Activated B cell treated with CpG ODN at 0.5 μM for 24 hours (primary cell): ENCODE data around the gene NHSL1. TPM values are rescaled to one million over a fixed set of nuclear protein-coding genes. Genes with fewer than 3 reads are reported as not detected.
A peak's percentile ranks its signal among the peaks of the same experiment; 100 is the strongest.

Source experiments
- ATAC-seq: fragments of 200-7000 bp; cut with Tn5 transposase; one replicate; pipeline ENCODE4 v1.10.0; 2021; ENCODE audit warnings: low read depth, mild to moderate bottlenecking, moderate library complexity
- CTCF ChIA-PET: fragments of 350-600 bp; sonication (Branson Sonifier 250); formaldehyde crosslinking; loops from one replicate; lab custom pipeline; 2021; ENCODE audit warnings: antibody characterized with exemption; lab: Charles Lee
- POLR2A ChIA-PET: fragments of 350-600 bp; sonication (Branson Sonifier 250); formaldehyde crosslinking; loops from one replicate; lab custom pipeline; 2021; ENCODE audit warnings: antibody characterized with exemption; lab: Charles Lee
- DNase-seq: peaks from one replicate; pipeline ENCODE4 v3.0.0; 2022
- H3K27ac Mint-ChIP-seq: one replicate; pipeline ENCODE4 v1.8.0; 2020; ENCODE audit warnings: mixed read lengths
- H3K27me3 Mint-ChIP-seq: one replicate; pipeline ENCODE4 v1.8.0; 2021; ENCODE audit warnings: mixed read lengths
- H3K36me3 Mint-ChIP-seq: one replicate; pipeline ENCODE4 v1.8.0; 2021; ENCODE audit warnings: low read depth, mixed read lengths
- H3K4me1 Mint-ChIP-seq: one replicate; pipeline ENCODE4 v1.8.0; 2021; ENCODE audit warnings: mixed read lengths
- H3K4me3 Mint-ChIP-seq: one replicate; pipeline ENCODE4 v1.8.0; 2020; ENCODE audit warnings: mild to moderate bottlenecking, mixed read lengths
- H3K9me3 Mint-ChIP-seq: one replicate; pipeline ENCODE4 v1.8.0; 2020; ENCODE audit warnings: mixed read lengths
- CTCF ChIP-seq: fragments of 200-600 bp; IDR thresholded peaks from one replicate; pipeline ENCODE4 v1.8.0; 2022; ENCODE audit warnings: antibody characterized with exemption, mild to moderate bottlenecking
- intact Hi-C: fragments of 100-400 bp; cut with micrococcal nuclease; formaldehyde crosslinking; loops from one replicate; pipeline ENCODE4 v1.15.1; 2024
- total RNA-seq: library from RNA; stranded (reverse); gene quantifications from 2 replicates; pipeline ENCODE4 v1.2.3, GENCODE V29; 2022

Gene NHSL1
- total RNA-seq, 1 donor from 2014 or later: 1.4 TPM

GRCh38 chr6:138404666-138405337, 94.5 kb downstream of the NHSL1 start:
- no peaks in the 10 kb centered on the region for H3K9me3 Mint-ChIP-seq
- H3K4me1 Mint-ChIP-seq: peaks cover 20% of the 10 kb centered on the region
- ATAC-seq (peak; percentile 11), DNase-seq (peak; percentile 33)
- H3K36me3 Mint-ChIP-seq: peaks cover 36% of the 10 kb centered on the region
- ChIA-PET POLR2A (interaction anchor here (0.6 to 3.1 kb wide), 6 partner anchors 10 to 970 kb away, joined by 3 to 17 read pairs (median 6); partner anchors contain the start of genes CCDC28A and CITED2), CTCF (interaction anchor here (0.6 to 3.0 kb wide), 6 partner anchors 11 to 290 kb away, joined by 3 to 17 read pairs (median 4); no protein-coding TSS in a partner anchor)
- H3K27ac Mint-ChIP-seq: peak overlapping the region; percentile 89
- TF ChIP-seq CTCF: no peak
- H3K4me3 Mint-ChIP-seq: peak overlapping the region; percentile 90
- intact Hi-C loops: loop anchor here (1.0 to 10.0 kb wide), 13 partner anchors 11 to 1580 kb away; partner anchors contain the start of genes CCDC28A, CITED2, PEX7 and REPS1
- H3K27me3 Mint-ChIP-seq: no peaks in the 10 kb centered on the region

DNA sequence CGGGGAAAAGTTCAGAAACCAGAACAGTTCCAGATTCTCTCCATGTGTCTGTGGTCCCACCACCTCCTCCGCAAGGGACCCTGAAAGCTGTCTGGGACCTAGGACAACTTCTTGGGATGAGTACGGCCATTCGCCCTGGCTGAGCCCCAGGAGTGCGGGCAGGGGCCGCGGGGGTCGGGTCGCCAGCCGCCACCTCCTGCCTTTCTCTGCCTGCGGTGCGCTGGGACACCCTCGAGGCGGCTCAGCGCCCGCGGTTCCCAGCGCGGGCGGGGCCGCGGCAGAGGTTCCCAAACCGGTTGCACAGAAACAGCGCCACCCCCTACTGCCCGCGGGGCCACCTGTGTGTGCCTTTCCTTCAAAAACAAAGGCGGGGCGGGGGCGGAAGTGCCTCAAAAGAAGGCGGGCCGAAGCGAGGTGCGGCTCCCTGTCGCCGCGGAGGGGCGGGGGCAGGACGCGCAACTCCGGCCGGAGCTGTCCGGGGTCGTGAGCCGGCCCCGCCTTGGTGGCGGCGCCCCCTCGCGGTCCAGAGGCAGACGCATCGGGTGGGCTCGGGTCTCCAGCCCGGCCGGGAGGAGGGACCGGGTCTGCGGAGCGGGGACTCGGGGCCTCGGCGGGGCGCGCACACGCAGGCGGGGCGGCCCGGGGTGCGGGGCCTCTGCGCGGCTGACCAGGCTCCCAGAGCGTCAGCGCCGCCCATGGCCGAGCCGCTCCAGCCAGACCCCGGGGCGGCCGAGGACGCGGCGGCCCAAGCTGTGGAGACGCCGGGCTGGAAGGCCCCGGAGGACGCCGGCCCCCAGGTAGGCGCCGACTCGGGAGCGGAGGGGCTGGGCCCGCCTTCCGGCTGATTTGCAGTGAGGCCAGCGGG, 95.3 kb downstream of the NHSL1 start, which contains the start of gene HEBP2:
Gene HEBP2 (plus strand): TSS at position 423 of the 865 bp plus-strand sequence. CDS start 273 bp downstream, at position 696.
- H3K4me1 Mint-ChIP-seq: peaks cover 20% of the 10 kb centered on the region
- CTCF ChIA-PET: interaction anchor here (0.6 to 3.0 kb wide), 4 partner anchors 10 to 287 kb away, joined by 3 to 17 read pairs (median 10); no protein-coding TSS in a partner anchor
- DNase-seq: peak; percentile 88
- ATAC-seq: peak; percentile 87
- H3K9me3 Mint-ChIP-seq: no peaks in the 10 kb centered on the region
- POLR2A ChIA-PET: interaction anchor here (1.1 to 3.1 kb wide), 5 partner anchors 10 to 971 kb away, joined by 3 to 17 read pairs (median 7); partner anchors contain the start of genes CCDC28A and CITED2
- peak within 1 kb of the TSS; percentile 89 for H3K27ac Mint-ChIP-seq
- no peaks in the 10 kb centered on the region for H3K27me3 Mint-ChIP-seq
- TF ChIP-seq CTCF: no peak
- H3K36me3 Mint-ChIP-seq: peaks cover 28% of the 10 kb centered on the region
- peak within 1 kb of the TSS; percentile 90 for H3K4me3 Mint-ChIP-seq
- intact Hi-C loops: loop anchor here (1.0 to 10.0 kb wide), 13 partner anchors 10 to 1579 kb away; partner anchors contain the start of genes CCDC28A, CITED2, PEX7 and REPS1

DNA sequence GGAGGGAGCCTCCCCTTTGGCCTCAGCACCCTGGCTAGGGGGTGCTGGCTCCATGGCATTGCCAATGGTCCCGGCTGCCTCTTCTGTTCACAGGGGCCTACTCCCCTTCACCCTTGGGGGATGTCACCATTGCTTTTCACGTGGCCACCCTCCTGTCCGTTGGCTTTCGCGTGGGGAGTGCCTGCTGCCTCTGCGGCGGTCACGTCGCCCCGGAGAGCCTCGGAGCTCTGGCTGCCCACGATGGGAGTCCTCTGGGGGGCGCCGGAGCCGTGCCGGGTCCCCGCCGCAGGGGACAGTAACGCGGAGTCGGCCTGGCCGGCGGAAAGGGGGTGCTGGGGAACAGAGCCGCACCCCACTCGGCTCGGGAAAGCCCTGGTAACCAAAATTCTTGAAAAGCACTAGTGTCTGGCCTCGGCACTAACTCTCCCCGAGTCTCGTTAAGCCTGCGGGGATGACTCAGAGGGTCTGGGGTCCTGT, 95.9 kb downstream of the NHSL1 start:
- Mint-ChIP-seq H3K36me3 (peaks cover 23% of the 10 kb centered on the region), H3K27me3 (no peaks in the 10 kb centered on the region), H3K4me3 (peak overlapping the region; percentile 80), H3K27ac (peak overlapping the region; percentile 73), H3K9me3 (no peaks in the 10 kb centered on the region), H3K4me1 (peaks cover 20% of the 10 kb centered on the region)
- ATAC-seq (peak; percentile 5), DNase-seq (peak; percentile 43)
- intact Hi-C loops: loop anchor here (5.0 to 10.0 kb wide), 5 partner anchors 291 to 1579 kb away; partner anchors contain the start of genes PEX7, REPS1 and TNFAIP3
- TF ChIP-seq CTCF: no peak
- CTCF ChIA-PET: interaction anchor here (1.5 to 3.0 kb wide), 2 partner anchors 9 to 286 kb away, joined by 16 to 17 read pairs; no protein-coding TSS in a partner anchor
- POLR2A ChIA-PET: interaction anchor here (0.6 to 3.1 kb wide), 3 partner anchors 9 to 971 kb away, joined by 3 to 17 read pairs (median 10); partner anchors contain the start of gene CITED2

- CTCF ChIA-PET: interaction anchor here (3.0 kb wide), 1 partner anchor 9 kb away, joined by 17 read pairs; no protein-coding TSS in a partner anchor
- H3K27ac Mint-ChIP-seq: peak overlapping the region; percentile 73
Observed at GRCh38 chr6:138402838-138403187, 96.5 kb downstream of the NHSL1 start.

More at GRCh38 chr6:138402838-138403187, 96.5 kb downstream of the NHSL1 start:
- H3K9me3 Mint-ChIP-seq: no peaks in the 10 kb centered on the region
- H3K4me3 Mint-ChIP-seq: no peak overlapping the region
- H3K4me1 Mint-ChIP-seq: peaks cover 20% of the 10 kb centered on the region
- no peak for ATAC-seq
- H3K36me3 Mint-ChIP-seq: peaks cover 20% of the 10 kb centered on the region
- POLR2A ChIA-PET: interaction anchor here (0.6 to 3.1 kb wide), 4 partner anchors 8 to 536 kb away, joined by 3 to 17 read pairs (median 5); partner anchors contain the start of gene TNFAIP3
- no peak for TF ChIP-seq CTCF
- DNase-seq: no peak
- no peaks in the 10 kb centered on the region for H3K27me3 Mint-ChIP-seq
- intact Hi-C loops: loop anchor here (5.0 to 10.0 kb wide), 5 partner anchors 292 to 1578 kb away; partner anchors contain the start of genes PEX7, REPS1 and TNFAIP3
